H1 (cell line): ENCODE results near the gene USP50. TPM values are rescaled to one million over a fixed set of nuclear protein-coding genes. Genes with fewer than 3 reads are reported as not detected.

Experiments
- CTCF ChIA-PET: fragments of 300-600 bp; sonication (Branson Sonifier 250); formaldehyde crosslinking; loops from one replicate; lab custom pipeline; 2021; ENCODE audit not compliant: partially characterized antibody; lab: Charles Lee
- POLR2A ChIA-PET: fragments of 300-600 bp; sonication (Branson Sonifier 250); formaldehyde crosslinking; loops from one replicate; lab custom pipeline; 2021; ENCODE audit warnings: inconsistent platforms; ENCODE audit not compliant: partially characterized antibody; lab: Charles Lee
- DNase-seq, 2 experiments: peaks; one replicate each; pipeline versions ENCODE4 v3.0.0 to v3.0.0-alpha.2; 2010 to 2022; ENCODE audit warnings: low spot score in 2 of 2, low read depth in 1 of 2, mixed read lengths in 1 of 2
- FAIRE-seq: peaks from 2 replicates; lab custom pipeline; 2011; peaks lifted over from hg19 to GRCh38; lab: Jason Lieb, UNC
- H2AFZ ChIP-seq: 2 replicates; pipeline ENCODE4 v1.8.1; 2012; ENCODE audit warnings: low read length, inconsistent platforms
- H2AK5ac ChIP-seq: 2 replicates; pipeline ENCODE4 v1.6.1; 2013; ENCODE audit warnings: low read depth, low read length
- H2BK120ac ChIP-seq: replicated peaks from 2 replicates; pipeline ENCODE3; 2013; ENCODE audit warnings: low read depth, low read length, inconsistent platforms
- H2BK12ac ChIP-seq: 2 replicates; pipeline ENCODE4 v1.6.1; 2013; ENCODE audit warnings: low read depth, low read length
- H2BK15ac ChIP-seq: 2 replicates; pipeline ENCODE4 v1.6.1; 2013; ENCODE audit warnings: low read length
- H2BK20ac ChIP-seq: 2 replicates; pipeline ENCODE4 v1.6.1; 2013; ENCODE audit warnings: low read length
- H2BK5ac ChIP-seq: 2 replicates; pipeline ENCODE4 v1.6.1; 2013; ENCODE audit warnings: low read depth, low read length
- H3K14ac ChIP-seq: 2 replicates; pipeline ENCODE4 v1.6.1; 2013; ENCODE audit warnings: inconsistent platforms; ENCODE audit not compliant: insufficient read length
- H3K18ac ChIP-seq: 2 replicates; pipeline ENCODE4 v1.6.1; 2013; ENCODE audit warnings: low read length; ENCODE audit errors: extremely low read depth
- H3K23ac ChIP-seq: 2 replicates; pipeline ENCODE4 v1.6.1; 2013; ENCODE audit warnings: inconsistent platforms; ENCODE audit not compliant: insufficient read length
- H3K23me2 ChIP-seq: 2 replicates; pipeline ENCODE4 v1.6.1; 2013; ENCODE audit warnings: low read depth, low read length
- H3K27ac ChIP-seq: 2 replicates; pipeline ENCODE4 v1.6.1; 2011; ENCODE audit warnings: low read depth, low read length, inconsistent platforms
- H3K27me3 ChIP-seq, 4 experiments: replicated peaks in 1 of 4; 1 replicate in 1 of 4; 2 replicates in 3 of 4; pipeline versions ENCODE4 v1.6.1 to v1.8.1; 2011 to 2013; ENCODE audit warnings: low read length in 3 of 4, mild to moderate bottlenecking in 3 of 4, inconsistent platforms in 2 of 4, mixed read lengths in 2 of 4, moderate library complexity in 1 of 4; ENCODE audit not compliant: control insufficient read depth in 3 of 4, insufficient read depth in 3 of 4; ENCODE audit errors: extremely low read depth in 1 of 4
- H3K36me3 ChIP-seq, 4 experiments: 2 replicates each; pipeline versions ENCODE4 v1.6.1 to v1.8.1; 2011 to 2013; ENCODE audit warnings: mild to moderate bottlenecking in 4 of 4, low read length in 3 of 4, moderate library complexity in 2 of 4, control low read depth in 1 of 4, inconsistent platforms in 1 of 4; ENCODE audit not compliant: insufficient read depth in 4 of 4, control insufficient read depth in 2 of 4
- H3K4ac ChIP-seq: replicated peaks from 2 replicates; pipeline ENCODE3; 2013; ENCODE audit warnings: low read length, low read depth, mixed read lengths, inconsistent platforms; ENCODE audit not compliant: insufficient read length
- H3K4me1 ChIP-seq, 4 experiments: replicated peaks in 1 of 4; 1 replicate in 1 of 4; 2 replicates in 3 of 4; pipeline versions ENCODE4 v1.6.1 to v1.8.1; 2011 to 2013; ENCODE audit warnings: low read length in 3 of 4, inconsistent platforms in 2 of 4, mixed read lengths in 1 of 4; ENCODE audit not compliant: insufficient read depth in 4 of 4, control insufficient read depth in 3 of 4
- H3K4me2 ChIP-seq, 2 experiments: 2 replicates each; pipeline versions ENCODE4 v1.6.1 to v1.8.1; 2011 to 2013; ENCODE audit warnings: low read depth in 2 of 2, low read length in 2 of 2, control low read depth in 1 of 2, inconsistent platforms in 1 of 2, mild to moderate bottlenecking in 1 of 2; ENCODE audit not compliant: insufficient read depth in 1 of 2
- H3K4me3 ChIP-seq, 4 experiments: fragments of 200-600, 300-600 bp in 1 of 4; sonication (generic), shearing (Covaris generic), sonication (Bioruptor Twin) in 1 of 4; 2 replicates each; pipeline versions ENCODE4 v1.5.1 to v1.8.1; 2011 to 2016; ENCODE audit warnings: low read length in 4 of 4, low read depth in 3 of 4, control low read depth in 2 of 4, inconsistent platforms in 2 of 4, mild to moderate bottlenecking in 2 of 4, mixed read lengths in 1 of 4, moderate library complexity in 1 of 4; ENCODE audit not compliant: insufficient read depth in 2 of 4; ENCODE audit errors: extremely low read depth in 1 of 4
- H3K56ac ChIP-seq: replicated peaks from 2 replicates; pipeline ENCODE3; 2013; ENCODE audit warnings: low read depth, mild to moderate bottlenecking, mixed read lengths, low read length, inconsistent platforms; ENCODE audit not compliant: insufficient read length
- H3K79me1 ChIP-seq: 2 replicates; pipeline ENCODE4 v1.6.1; 2013; ENCODE audit warnings: low read depth, low read length, control low read depth
- H3K79me2 ChIP-seq, 2 experiments: 2 replicates each; pipeline versions ENCODE4 v1.6.1 to v1.8.1; 2012 to 2013; ENCODE audit warnings: low read length in 2 of 2, mild to moderate bottlenecking in 2 of 2, inconsistent platforms in 1 of 2; ENCODE audit not compliant: insufficient read depth in 2 of 2, control insufficient read depth in 1 of 2
- H3K9ac ChIP-seq, 4 experiments: replicated peaks in 1 of 4; 1 replicate in 1 of 4; 2 replicates in 3 of 4; pipeline versions ENCODE4 v1.6.1 to v1.8.1; 2011 to 2013; ENCODE audit warnings: low read depth in 3 of 4, low read length in 3 of 4, control low read depth in 2 of 4, mild to moderate bottlenecking in 2 of 4, moderate library complexity in 2 of 4, inconsistent platforms in 1 of 4; ENCODE audit errors: extremely low read depth in 1 of 4
- H3K9me3 ChIP-seq, 2 experiments: 2 replicates each; pipeline versions ENCODE4 v1.6.1 to v1.8.1; 2012 to 2013; ENCODE audit warnings: mild to moderate bottlenecking in 2 of 2, moderate library complexity in 2 of 2, control low read depth in 1 of 2, inconsistent platforms in 1 of 2, low read depth in 1 of 2, low read length in 1 of 2, mixed read lengths in 1 of 2; ENCODE audit not compliant: insufficient read depth in 2 of 2
- H4K20me1 ChIP-seq, 2 experiments: replicated peaks in 1 of 2; 2 replicates each; pipeline versions ENCODE3 to v1.8.1; 2011 to 2013; ENCODE audit warnings: inconsistent platforms in 2 of 2, low read length in 2 of 2, mild to moderate bottlenecking in 1 of 2; ENCODE audit not compliant: insufficient read depth in 2 of 2, control insufficient read depth in 1 of 2
- H4K5ac ChIP-seq: 2 replicates; pipeline ENCODE4 v1.6.1; 2013; ENCODE audit warnings: low read length, low read depth, mixed read lengths, inconsistent platforms; ENCODE audit not compliant: insufficient read length
- H4K8ac ChIP-seq: 2 replicates; pipeline ENCODE4 v1.8.0; 2013; ENCODE audit warnings: mild to moderate bottlenecking, moderate library complexity, low read length, inconsistent platforms; ENCODE audit not compliant: insufficient read depth; ENCODE audit errors: extremely low read depth
- H4K91ac ChIP-seq: replicated peaks from 2 replicates; pipeline ENCODE3; 2013; ENCODE audit warnings: low read length, mixed read lengths, inconsistent platforms; ENCODE audit not compliant: insufficient read length
- ATF2 ChIP-seq: IDR thresholded peaks from 2 replicates; pipeline ENCODE4 v1.6.1; 2012; ENCODE audit warnings: low read length, inconsistent platforms
- EP300 ChIP-seq, 2 experiments: IDR thresholded peaks; 1 replicate in 1 of 2; 2 replicates in 1 of 2; pipeline ENCODE4 v1.6.1; 2011 to 2012; ENCODE audit warnings: low read depth in 2 of 2, low read length in 2 of 2, mild to moderate bottlenecking in 2 of 2, borderline replicate concordance in 1 of 2, inconsistent platforms in 1 of 2, moderate library complexity in 1 of 2
- EZH2 ChIP-seq: fragments of 200-600 bp; sonication (generic); IDR thresholded peaks from 2 replicates; pipeline ENCODE4 v1.7.1; 2012; ENCODE audit warnings: low read depth, mild to moderate bottlenecking, moderate library complexity, low read length, inconsistent platforms; ENCODE audit not compliant: severe bottlenecking
- HDAC6 ChIP-seq: IDR thresholded peaks from one replicate; pipeline ENCODE4 v1.7.1; 2012; ENCODE audit warnings: low read depth, mild to moderate bottlenecking, inconsistent platforms, low read length, moderate library complexity
- NANOG ChIP-seq: IDR thresholded peaks from 2 replicates; pipeline ENCODE4 v1.6.1; 2011; ENCODE audit warnings: low read length, low read depth, mild to moderate bottlenecking, inconsistent platforms; ENCODE audit not compliant: insufficient read depth, poor library complexity, severe bottlenecking
- RBBP5 ChIP-seq: IDR thresholded peaks from 2 replicates; pipeline ENCODE4 v1.7.1; 2012; ENCODE audit warnings: low read depth, mild to moderate bottlenecking, inconsistent platforms, low read length, moderate library complexity, borderline replicate concordance
- RFX5 ChIP-seq: IDR thresholded peaks from 2 replicates; pipeline ENCODE4 v1.6.1; 2011; ENCODE audit warnings: low read depth, low read length, improper control_type of control experiment, borderline replicate concordance
- SUZ12 ChIP-seq: fragments of 200-600 bp; sonication (generic); IDR thresholded peaks from 2 replicates; pipeline ENCODE4 v1.6.1; 2012; ENCODE audit warnings: mild to moderate bottlenecking, inconsistent platforms, low read length, moderate library complexity, mixed read lengths
- TAF7 ChIP-seq: optimal IDR thresholded peaks from 2 replicates; pipeline ENCODE3; 2011; ENCODE audit warnings: low read depth, mild to moderate bottlenecking, inconsistent platforms, low read length, moderate library complexity, borderline replicate concordance
- USF2 ChIP-seq: IDR thresholded peaks from 2 replicates; pipeline ENCODE4 v1.6.1; 2011; ENCODE audit warnings: low read length, improper control_type of control experiment
- WGBS, 2 experiments: shearing (Covaris generic) in 1 of 2; methylation state at CpG; one replicate each; pipeline versions ENCODE4 v1.1.6 to v1.1.7; 2013 to 2015; ENCODE audit warnings: low lambda C conversion rate in 2 of 2, mixed read lengths in 2 of 2, inconsistent platforms in 1 of 2, low coverage in 1 of 2, missing lambda C conversion rate in 1 of 2; ENCODE audit not compliant: insufficient replicate concordance in 2 of 2, insufficient coverage in 1 of 2, insufficient read length in 1 of 2; ENCODE audit errors: extremely low coverage in 1 of 2, missing lambda C conversion rate in 1 of 2; 5-methylcytosine and 5-hydroxymethylcytosine counted together
- polyA plus RNA-seq, 7 experiments: library from polyadenylated mRNA; depleted of rRNA in 3 of 7; stranded (reverse) in 5 of 7; unstranded in 2 of 7; fragments of >200 nt in 5 of 7; fragments of 200-250 nt in 2 of 7; gene quantifications; 1 replicate in 5 of 7; 2 replicates in 1 of 7; 4 replicates in 1 of 7; pipeline versions ENCODE4 v1.2.1 to v1.2.3, GENCODE V29; 2011 to 2013; ENCODE audit warnings: missing spikeins in 2 of 7, mixed read lengths in 2 of 7
- total RNA-seq: library from RNA; stranded (reverse); fragmentation: NEBNext Ultra II Directional; extraction: Animal tissue kit (Norgen Biotek cat#: 25700); gene quantifications from 2 replicates; pipeline ENCODE4 v1.2.1, GENCODE V29; 2021

The USP50 gene
- total and polyA plus RNA-seq, 2 of the 8 experiments (the other 6 are each of a cell fraction or from before 2014, with no cell fraction given), result not detected

- no peaks in the 10 kb centered on the region for H3K36me3 ChIP-seq
- H2AFZ ChIP-seq, result peak overlapping the region; percentile 56; the same call in 1 of the 2 replicates
- no peaks in the 10 kb centered on the region for H3K9me3 ChIP-seq
- H3K14ac ChIP-seq, result no peak overlapping the region
- no peak overlapping the region for H3K4ac ChIP-seq
- ChIA-PET CTCF (interaction anchor here (0.6 to 0.8 kb wide), 3 partner anchors 28 to 432 kb away, joined by 3 read pairs; no protein-coding TSS in a partner anchor), POLR2A (interaction anchor here (1.5 to 2.1 kb wide), 2 partner anchors 9 to 189 kb away, joined by 6 to 9 read pairs; partner anchors contain the start of gene GABPB1)
- no peak overlapping the region for H3K23ac ChIP-seq
- H2BK5ac ChIP-seq, result no peak overlapping the region
- no peak overlapping the region for H3K27ac ChIP-seq
- no peak overlapping the region for H3K9ac ChIP-seq
- no peak overlapping the region for H2BK20ac ChIP-seq
- FAIRE-seq (no peak), DNase-seq (no peak)
- H3K79me1 ChIP-seq, result no peaks in the 10 kb centered on the region
- no peak overlapping the region for H3K18ac ChIP-seq
- H3K79me2 ChIP-seq, result no peaks in the 10 kb centered on the region
- H4K91ac ChIP-seq, result no peak overlapping the region
- H3K56ac ChIP-seq, result no peak overlapping the region
- H3K27me3 ChIP-seq, result no peaks in the 10 kb centered on the region
- no peak overlapping the region for H2BK12ac ChIP-seq
- H3K4me1 ChIP-seq, result no peaks in the 10 kb centered on the region; a peak in 1 of 7 replicates
- H4K20me1 ChIP-seq, result no peaks in the 10 kb centered on the region
- no peak overlapping the region for H2BK120ac ChIP-seq
- no peaks in the 10 kb centered on the region for H3K23me2 ChIP-seq
- no peak overlapping the region for H2BK15ac ChIP-seq
- 76% methylated on average over 5 of the region's 5 CpGs; no CpG with 5 or more reads in 1 of the 2 experiments for WGBS, 2 experiments
- H4K8ac ChIP-seq, result no peak overlapping the region
- no peak overlapping the region for H2AK5ac ChIP-seq
- H3K4me3 ChIP-seq, result no peak overlapping the region
- no peak overlapping the region for H3K4me2 ChIP-seq
- no peak overlapping the region for H4K5ac ChIP-seq
- TF ChIP-seq HDAC6 (no peak), EZH2 (no peak), EP300 (IDR thresholded peaks at IDR 0.05; ENCODE audit: borderline replicate concordance in 1 of 2, low read depth in 2 of 2, low read length in 2 of 2) (no peak), USF2 (no peak), TAF7 (no peak), RFX5 (no peak), NANOG (no peak), SUZ12 (no peak), ATF2 (no peak), RBBP5 (no peak)
Observed at GRCh38 chr15:50544368-50544767, 2.1 kb downstream of the USP50 start.
